H1 (cell line): ENCODE data around the gene SMARCD2.

Experiments
- EZH2 ChIP-seq: fragments of 200-600 bp; sonication (generic); IDR thresholded peaks from 2 replicates; pipeline ENCODE4 v1.7.1; 2012; ENCODE audit warnings: low read depth, mild to moderate bottlenecking, moderate library complexity, low read length, inconsistent platforms; ENCODE audit not compliant: severe bottlenecking
- HDAC6 ChIP-seq: IDR thresholded peaks from one replicate; pipeline ENCODE4 v1.7.1; 2012; ENCODE audit warnings: low read depth, mild to moderate bottlenecking, inconsistent platforms, low read length, moderate library complexity
- TBP ChIP-seq: IDR thresholded peaks from 2 replicates; pipeline ENCODE4 v1.6.1; 2011; ENCODE audit warnings: low read depth, low read length, improper control_type of control experiment

DNA sequence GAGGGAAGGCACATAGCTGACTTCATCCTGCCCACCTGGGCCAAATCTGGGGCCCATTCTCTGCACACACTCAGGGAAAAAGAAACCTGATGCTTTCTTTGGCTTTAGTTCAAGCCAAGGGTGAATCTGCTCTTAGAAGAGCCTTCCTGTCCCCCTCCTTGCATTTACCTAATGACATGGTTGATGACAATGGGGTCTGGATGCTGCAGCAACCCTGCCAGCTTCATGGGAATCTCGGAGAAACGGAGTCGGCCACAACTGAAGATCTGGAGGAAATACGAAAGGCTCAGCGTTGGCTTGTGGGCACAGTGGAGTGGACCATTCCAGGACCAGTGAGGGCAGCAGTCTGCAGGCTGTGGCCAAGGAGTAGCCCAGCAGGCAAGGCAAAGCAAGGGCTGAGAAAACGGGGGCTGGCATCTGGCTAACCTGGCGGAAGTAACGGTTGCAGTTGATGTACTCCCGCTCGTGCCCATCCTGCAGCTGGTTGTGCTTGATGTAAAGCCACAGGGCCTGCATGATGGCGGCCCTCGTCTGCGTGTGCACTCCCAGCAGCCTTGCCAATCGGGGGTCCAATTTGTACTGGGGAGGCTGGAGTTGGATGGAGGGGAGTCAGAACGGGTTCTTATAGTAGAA lies 8.6 kb downstream of the SMARCD2 start:
- no peak for TF ChIP-seq HDAC6
- TF ChIP-seq TBP = no peak
- no peak for TF ChIP-seq EZH2
